ENCODE data around the gene SMIM27. TPM values are rescaled to one million over a fixed set of nuclear protein-coding genes. Genes with fewer than 3 reads are reported as not detected.

The SMIM27 gene
- total and polyA plus RNA-seq, 2 of the 8 experiments (the other 6 are each of a cell fraction or from before 2014, with no cell fraction given): 3.6 to 18.1 TPM

GRCh38 chr9:32550150-32550561 lies 2.0 kb upstream of the SMIM27 start:
- no peak overlapping the region for H2AFZ ChIP-seq (ENCODE audit: low read length)
- POLR2A ChIA-PET (ENCODE audit: partially characterized antibody): interaction anchor here (0.6 to 3.9 kb wide), 14 partner anchors 9 to 740 kb away, joined by 3 to 24 read pairs (median 6); partner anchors contain the start of genes DNAJA1, NDUFB6, NFX1 and RIGI

More at GRCh38 chr9:32550150-32550561, 2.0 kb upstream of the SMIM27 start:
- H3K4me2 ChIP-seq (ENCODE audit: insufficient read depth in 1 of 2, low read depth in 2 of 2, low read length in 2 of 2): peak overlapping the region; percentile 70 to 80
- peaks cover 0 to 3% (median 0%) of the 10 kb centered on the region in 4 experiments; a peak in 2 of 7 replicates for H3K4me1 ChIP-seq (replicated peaks in 1 of 4; ENCODE audit: control insufficient read depth in 3 of 4, insufficient read depth in 4 of 4, low read length in 3 of 4)
- no peak overlapping the region for H3K4ac ChIP-seq (replicated peaks; ENCODE audit: insufficient read length, low read depth, low read length)
- H3K56ac ChIP-seq (replicated peaks; ENCODE audit: insufficient read length, low read depth, low read length): peak overlapping the region; percentile 24
- no peak overlapping the region for H3K14ac ChIP-seq (ENCODE audit: insufficient read length)
- FAIRE-seq: no peak
- H3K9me3 ChIP-seq (ENCODE audit: insufficient read depth in 2 of 2, low read depth in 1 of 2, low read length in 1 of 2): no peaks in the 10 kb centered on the region
- CTCF ChIA-PET (ENCODE audit: partially characterized antibody): interaction anchor here (0.6 to 3.8 kb wide), 9 partner anchors 14 to 172 kb away, joined by 3 to 18 read pairs (median 6); partner anchors contain the start of gene RIGI
- no peak overlapping the region for H2BK12ac ChIP-seq (ENCODE audit: low read depth, low read length)
- TF ChIP-seq POLR2AphosphoS5 (IDR thresholded peaks at IDR 0.05; ENCODE audit: low read depth, low read length): no peak
- TF ChIP-seq ATF3 (IDR thresholded peaks at IDR 0.05; ENCODE audit: insufficient read depth, low read depth, low read length): no peak
- no peak for TF ChIP-seq CHD1 (IDR thresholded peaks at IDR 0.05; ENCODE audit: low read depth, low read length)
- TF ChIP-seq, protein P1, sequence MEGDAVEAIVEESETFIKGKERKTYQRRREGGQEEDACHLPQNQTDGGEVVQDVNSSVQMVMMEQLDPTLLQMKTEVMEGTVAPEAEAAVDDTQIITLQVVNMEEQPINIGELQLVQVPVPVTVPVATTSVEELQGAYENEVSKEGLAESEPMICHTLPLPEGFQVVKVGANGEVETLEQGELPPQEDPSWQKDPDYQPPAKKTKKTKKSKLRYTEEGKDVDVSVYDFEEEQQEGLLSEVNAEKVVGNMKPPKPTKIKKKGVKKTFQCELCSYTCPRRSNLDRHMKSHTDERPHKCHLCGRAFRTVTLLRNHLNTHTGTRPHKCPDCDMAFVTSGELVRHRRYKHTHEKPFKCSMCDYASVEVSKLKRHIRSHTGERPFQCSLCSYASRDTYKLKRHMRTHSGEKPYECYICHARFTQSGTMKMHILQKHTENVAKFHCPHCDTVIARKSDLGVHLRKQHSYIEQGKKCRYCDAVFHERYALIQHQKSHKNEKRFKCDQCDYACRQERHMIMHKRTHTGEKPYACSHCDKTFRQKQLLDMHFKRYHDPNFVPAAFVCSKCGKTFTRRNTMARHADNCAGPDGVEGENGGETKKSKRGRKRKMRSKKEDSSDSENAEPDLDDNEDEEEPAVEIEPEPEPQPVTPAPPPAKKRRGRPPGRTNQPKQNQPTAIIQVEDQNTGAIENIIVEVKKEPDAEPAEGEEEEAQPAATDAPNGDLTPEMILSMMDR (IDR thresholded peaks at IDR 0.05; ENCODE audit: control extremely low read depth in 1 of 3, insufficient read depth in 1 of 3, low read depth in 1 of 3, low read length in 3 of 3): peak in 1 of 3 experiments; percentile 22; a peak in 1 of 4 replicates
- no peak for TF ChIP-seq GABPA (IDR thresholded peaks at IDR 0.05; ENCODE audit: borderline replicate concordance, insufficient read depth, low read length)
- H3K23ac ChIP-seq (ENCODE audit: insufficient read length): no peak overlapping the region
- H3K27me3 ChIP-seq (replicated peaks in 1 of 4; ENCODE audit: control insufficient read depth in 3 of 4, extremely low read depth in 1 of 4, insufficient read depth in 3 of 4, low read length in 3 of 4): no peaks in the 10 kb centered on the region
- no peak overlapping the region for H2AK5ac ChIP-seq (ENCODE audit: low read depth, low read length)
- H3K9ac ChIP-seq (replicated peaks in 1 of 4; ENCODE audit: extremely low read depth in 1 of 4, low read depth in 3 of 4, low read length in 3 of 4): peak overlapping the region; percentile 82 to 92 (median 88)
- peak overlapping the region; percentile 90 for H2BK5ac ChIP-seq (ENCODE audit: low read depth, low read length)
- H2BK20ac ChIP-seq (ENCODE audit: low read length): no peak overlapping the region
- H2BK15ac ChIP-seq (ENCODE audit: low read length): no peak overlapping the region
- H4K8ac ChIP-seq (ENCODE audit: extremely low read depth, insufficient read depth, low read length): peak overlapping the region; percentile 94; the same call in 1 of the 2 replicates
- H3K36me3 ChIP-seq (ENCODE audit: control insufficient read depth in 2 of 4, insufficient read depth in 4 of 4, low read length in 3 of 4): peaks cover 0 to 5% (median 0%) of the 10 kb centered on the region in 4 experiments; a peak in 1 of 8 replicates
- 5% methylated on average over 10 of the region's 10 CpGs; no CpG with 5 or more reads in 1 of the 2 experiments for WGBS, 2 experiments (ENCODE audit: extremely low coverage in 1 of 2, insufficient coverage in 1 of 2, insufficient read length in 1 of 2, insufficient replicate concordance in 2 of 2, low coverage in 1 of 2, low lambda C conversion rate in 2 of 2, missing lambda C conversion rate in 1 of 2)
- peaks cover 11 to 15% of the 10 kb centered on the region in 2 experiments for H4K20me1 ChIP-seq (replicated peaks in 1 of 2; ENCODE audit: control insufficient read depth in 1 of 2, insufficient read depth in 2 of 2, low read length in 2 of 2)
- no peak overlapping the region for H4K5ac ChIP-seq (ENCODE audit: insufficient read length, low read depth, low read length)
- no peak overlapping the region for H2BK120ac ChIP-seq (replicated peaks; ENCODE audit: low read depth, low read length)
- H3K79me2 ChIP-seq (ENCODE audit: control insufficient read depth in 1 of 2, insufficient read depth in 2 of 2, low read length in 2 of 2): peaks cover 36 to 69% of the 10 kb centered on the region in 2 experiments
- no peaks in the 10 kb centered on the region; the same call in 1 of the 2 replicates for H3K79me1 ChIP-seq (ENCODE audit: low read depth, low read length)
- H3K18ac ChIP-seq (ENCODE audit: extremely low read depth, low read length): peak overlapping the region; percentile 68; the same call in 1 of the 2 replicates
- peak overlapping the region; percentile 80 to 97 (median 87) for H3K4me3 ChIP-seq (ENCODE audit: extremely low read depth in 1 of 4, insufficient read depth in 2 of 4, low read depth in 3 of 4, low read length in 4 of 4)
- H3K27ac ChIP-seq (ENCODE audit: low read depth, low read length): peak overlapping the region; percentile 89
- peaks cover 9% of the 10 kb centered on the region for H3K23me2 ChIP-seq (ENCODE audit: low read depth, low read length)
- no peak for DNase-seq (ENCODE audit: low read depth in 1 of 2, low spot score in 2 of 2)
- no peak overlapping the region for H4K91ac ChIP-seq (replicated peaks; ENCODE audit: insufficient read length, low read length)

All from H1 (cell line).